GM21390 (cell line): ENCODE measurements around the gene ZNF627.
A peak's percentile ranks its signal among the peaks of the same experiment; 100 is the strongest.
"Not testable (repeated sequence)": the region's sequence is repeated elsewhere in the genome, so short reads cannot be mapped to it uniquely, and the experiment has no call there.

Experiments
- ATAC-seq: cut with Tn5 transposase; IDR thresholded peaks from one replicate; pipeline ENCODE4 v1.9.1; 2021; ENCODE audit not compliant: unreplicated experiment

Gene ZNF627

DNA sequence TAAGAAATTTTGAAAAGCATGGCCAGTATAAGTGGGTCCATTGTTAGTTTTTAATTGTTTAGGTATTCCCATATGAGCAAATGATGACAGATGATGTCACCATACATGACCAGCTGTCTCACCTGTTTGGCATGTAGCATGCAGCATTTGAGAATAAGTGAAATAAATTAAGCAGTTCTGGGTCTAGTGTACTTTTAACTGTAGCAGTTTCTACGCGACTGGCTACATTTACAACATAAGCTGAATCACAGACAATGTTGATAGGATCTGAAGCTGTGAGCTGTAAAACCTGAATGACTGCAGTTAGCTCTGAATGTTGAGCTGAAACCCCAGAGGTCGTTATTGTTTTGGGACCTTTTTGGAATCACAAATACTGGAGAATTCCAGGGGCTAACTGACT lies 25.1 kb downstream of the ZNF627 start:
- not testable (repeated sequence) for ATAC-seq

DNA sequence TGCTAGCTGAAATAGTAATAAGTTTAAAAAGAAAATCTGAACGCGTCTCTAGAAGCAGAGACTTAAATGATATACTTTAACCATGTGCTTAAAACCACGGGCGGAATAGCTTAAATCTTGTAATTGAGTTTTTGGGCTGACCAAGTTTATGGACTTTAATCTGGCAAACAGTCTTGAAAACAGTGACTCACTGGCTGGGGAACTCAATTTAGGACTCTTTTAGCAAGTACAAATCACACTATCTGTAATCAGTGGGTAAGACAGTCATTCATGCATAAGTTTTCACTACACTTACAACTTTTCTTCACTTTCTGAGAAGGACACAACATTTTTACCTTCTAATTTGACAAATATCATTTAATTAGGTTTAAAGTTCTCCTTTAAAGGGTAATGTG lies 26.8 kb downstream of the ZNF627 start:
- no peak for ATAC-seq

DNA sequence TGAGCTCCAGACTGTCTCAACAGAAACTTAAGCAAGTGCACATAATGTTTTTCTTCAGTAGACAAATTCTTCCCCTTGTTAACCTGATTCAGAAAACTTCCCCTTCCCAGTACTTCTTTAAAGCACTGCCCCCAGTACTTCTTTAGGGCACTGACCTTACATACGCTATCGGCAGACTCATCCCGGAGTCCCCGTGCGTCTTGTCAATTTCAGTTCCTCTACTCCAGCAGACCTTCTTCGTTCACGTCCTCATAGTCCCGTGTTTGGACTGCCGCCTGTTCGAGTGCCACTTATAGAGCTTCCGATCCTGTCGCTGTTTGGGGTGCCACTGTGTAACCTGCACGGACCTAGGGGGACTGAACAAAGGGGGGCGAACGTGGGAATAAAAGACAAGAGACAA lies 29.0 kb downstream of the ZNF627 start:
- ATAC-seq, result no peak

DNA sequence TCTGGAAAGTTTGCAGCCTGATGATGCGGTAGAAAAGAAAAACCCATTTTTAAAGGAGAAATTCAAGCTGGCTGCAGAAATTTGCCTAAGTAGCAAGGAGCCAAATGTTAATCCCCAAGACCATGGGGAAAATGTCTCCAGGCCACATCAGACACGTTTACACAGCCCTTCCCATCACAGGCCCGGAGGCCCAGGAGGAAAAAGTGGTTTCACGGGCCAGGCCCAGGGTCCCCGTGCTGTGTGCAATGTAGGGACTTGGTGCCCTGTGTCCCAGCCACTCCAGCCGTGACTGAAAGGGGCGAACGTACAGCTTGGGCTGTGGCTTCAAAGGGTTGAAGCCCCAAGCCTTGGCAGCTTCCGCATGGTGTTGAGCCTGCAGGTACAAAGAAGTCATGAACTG lies 35.9 kb downstream of the ZNF627 start:
- no peak for ATAC-seq

DNA sequence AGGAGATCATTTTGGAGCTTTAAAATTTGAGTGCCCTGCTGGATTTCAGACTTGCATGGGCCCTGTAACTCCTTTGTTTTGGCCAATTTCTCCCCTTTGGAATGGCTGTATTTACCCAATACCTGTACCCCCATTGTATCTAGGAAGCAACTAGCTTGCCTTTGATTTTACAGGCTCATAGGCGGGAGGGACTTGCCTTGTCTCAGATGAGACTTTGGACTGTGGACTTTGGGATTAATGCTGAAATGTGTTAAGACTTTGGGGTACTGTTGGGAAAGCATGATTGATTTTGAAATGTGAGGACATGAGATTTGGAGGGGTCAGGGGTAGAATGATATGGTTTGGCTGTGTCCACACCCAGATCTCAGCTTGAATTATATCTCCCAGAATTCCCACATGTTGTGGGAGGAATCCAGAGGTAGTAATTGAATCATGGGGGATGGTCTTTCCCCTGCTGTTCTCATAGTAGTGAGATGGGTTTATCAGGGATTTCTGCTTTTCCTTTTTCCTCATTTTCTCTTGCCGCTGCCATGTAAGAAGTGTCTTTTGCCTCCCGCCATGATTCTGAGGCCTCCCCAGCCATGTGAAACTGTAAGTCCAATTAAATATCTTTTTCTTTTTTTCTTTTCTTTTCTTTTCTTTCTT lies 36.9 kb downstream of the ZNF627 start:
- ATAC-seq, result not testable (repeated sequence)

DNA sequence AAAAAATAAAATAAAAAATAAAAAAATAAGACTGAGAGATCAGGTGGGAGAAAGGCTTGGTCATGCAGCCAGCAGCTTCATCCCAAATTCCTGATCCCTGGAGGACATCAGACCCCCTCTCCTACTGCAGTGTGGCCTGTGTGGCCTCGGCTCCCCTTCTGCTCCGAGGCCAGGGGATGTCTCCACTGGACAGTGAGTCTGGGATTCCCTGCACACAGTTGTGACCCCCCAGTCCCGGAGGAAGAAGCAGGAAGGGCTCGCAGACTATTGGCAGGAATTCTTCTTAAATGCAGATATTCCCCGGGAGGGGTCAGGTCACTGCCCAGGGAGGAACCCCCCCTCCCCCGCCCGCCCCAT lies 41.9 kb downstream of the ZNF627 start:
- ATAC-seq, result no peak

DNA sequence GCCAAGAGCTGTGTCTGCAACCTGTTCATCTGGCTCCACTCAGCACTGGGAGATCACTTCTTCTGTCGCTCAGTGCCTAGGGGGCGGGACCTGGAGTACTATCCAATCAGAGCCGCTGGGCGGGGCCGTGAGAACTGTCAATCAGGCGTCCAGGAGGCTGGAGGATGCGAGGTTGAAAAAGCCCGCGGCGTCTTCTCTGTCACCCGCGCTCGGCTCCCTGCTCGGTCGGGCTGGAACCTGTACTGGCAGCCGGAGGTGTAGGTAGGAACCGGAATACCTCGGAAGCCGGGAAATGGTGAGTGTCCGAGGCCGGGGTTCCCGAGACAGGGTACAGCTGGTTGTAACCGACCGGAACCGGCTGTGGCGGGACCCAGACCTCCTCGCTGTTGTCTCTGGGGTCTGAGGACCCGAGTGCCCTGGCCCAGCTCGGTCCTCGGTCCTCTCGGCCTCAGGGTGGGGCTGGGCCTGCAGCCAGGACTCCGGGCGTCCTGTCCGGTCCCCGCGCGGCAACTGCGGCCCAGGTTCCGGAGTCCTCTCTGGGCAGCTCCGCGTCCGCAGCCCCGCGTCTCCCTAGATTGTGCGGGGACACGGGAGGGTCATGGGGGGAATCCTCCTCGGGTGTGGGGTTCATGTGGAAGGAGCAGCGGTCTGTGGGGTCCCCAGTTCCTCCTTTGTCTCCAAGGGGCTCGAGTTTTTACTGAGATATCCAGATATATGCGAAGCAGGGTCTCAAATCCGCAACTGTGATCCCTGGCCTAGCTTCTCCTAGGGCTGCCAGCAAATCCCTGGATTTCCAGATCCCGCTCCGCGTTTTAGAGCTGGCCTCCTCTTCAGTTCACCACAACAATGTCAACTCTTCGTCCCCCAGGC lies 42.6 kb downstream of the ZNF627 start:
- ATAC-seq, result peak; percentile 88

DNA sequence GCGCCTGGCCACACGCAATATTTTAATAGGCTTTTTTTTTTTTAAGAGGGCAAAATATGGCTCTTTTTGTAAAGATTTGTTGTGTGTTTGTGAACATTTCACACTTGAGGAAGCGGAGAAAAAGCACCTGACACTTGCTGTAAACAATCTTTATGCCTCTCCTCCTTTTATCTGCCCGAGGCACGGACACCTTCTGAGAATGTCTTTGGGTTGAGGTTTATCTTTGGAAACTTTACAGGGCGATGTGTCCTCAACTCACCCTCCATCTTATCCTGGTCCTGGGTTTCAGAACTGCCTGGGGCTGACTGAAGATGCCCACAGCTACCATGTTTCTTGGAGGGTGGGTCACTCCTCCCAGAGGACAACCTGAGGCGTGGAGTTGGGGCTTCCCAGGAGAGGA lies 44.0 kb downstream of the ZNF627 start:
- ATAC-seq, result no peak

DNA sequence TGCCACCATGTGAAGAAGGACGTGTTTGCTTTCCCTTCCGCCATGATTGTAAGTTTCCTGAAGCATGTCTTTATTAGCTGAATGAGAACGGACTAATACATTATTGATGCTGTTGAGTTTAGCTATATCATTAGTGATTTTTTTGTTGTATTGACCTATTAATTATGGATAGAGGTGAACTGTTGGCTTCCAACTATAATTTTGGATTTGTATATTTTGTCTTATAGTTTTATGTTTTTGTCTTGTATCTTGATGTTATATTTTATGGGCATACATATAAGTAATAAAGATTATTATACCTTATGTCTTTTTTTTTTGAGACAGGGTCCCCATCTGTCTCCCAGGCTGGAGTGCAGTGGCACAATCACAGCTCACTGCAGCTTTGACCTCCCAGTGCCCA lies 45.6 kb downstream of the ZNF627 start:
- ATAC-seq, result no peak

DNA sequence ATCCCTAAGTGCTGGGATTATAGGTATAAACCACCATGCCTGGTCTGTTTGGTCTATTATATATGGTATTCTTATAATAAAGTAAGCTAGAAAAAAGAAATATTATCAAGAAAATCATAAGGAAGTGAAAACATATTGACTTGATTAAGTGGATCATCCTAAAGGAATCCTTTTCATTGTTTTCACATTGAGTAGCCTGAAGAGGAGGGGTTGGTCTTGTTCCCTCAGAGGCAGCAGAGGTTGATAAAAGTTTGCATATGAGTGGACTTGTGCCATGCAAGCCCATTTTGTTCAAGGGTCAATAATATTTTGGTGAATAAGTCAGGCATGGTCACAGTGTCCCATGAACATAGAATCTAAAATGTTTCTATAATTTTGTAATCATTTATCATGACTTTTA lies 52.7 kb downstream of the ZNF627 start:
- no peak for ATAC-seq

DNA sequence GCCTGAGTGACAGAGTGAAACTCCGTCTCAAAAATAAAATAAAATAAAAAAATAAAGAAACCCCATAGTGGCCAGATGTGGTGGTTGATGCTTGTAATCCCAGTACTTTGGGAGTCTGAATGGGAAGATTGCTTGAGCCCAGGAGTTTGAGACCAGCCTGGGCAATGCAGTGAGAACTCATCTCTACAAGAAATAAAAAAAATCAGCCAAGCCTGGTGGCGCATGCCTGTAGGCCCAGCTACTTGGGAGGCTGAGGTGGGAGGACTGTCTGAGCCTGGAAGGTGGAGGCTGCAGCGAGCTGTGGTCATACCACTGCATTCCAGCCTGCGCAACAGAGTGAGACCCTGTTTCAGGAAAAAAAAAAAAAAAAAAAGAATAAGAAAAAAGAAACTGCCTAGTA lies 53.8 kb downstream of the ZNF627 start:
- ATAC-seq, result no peak

DNA sequence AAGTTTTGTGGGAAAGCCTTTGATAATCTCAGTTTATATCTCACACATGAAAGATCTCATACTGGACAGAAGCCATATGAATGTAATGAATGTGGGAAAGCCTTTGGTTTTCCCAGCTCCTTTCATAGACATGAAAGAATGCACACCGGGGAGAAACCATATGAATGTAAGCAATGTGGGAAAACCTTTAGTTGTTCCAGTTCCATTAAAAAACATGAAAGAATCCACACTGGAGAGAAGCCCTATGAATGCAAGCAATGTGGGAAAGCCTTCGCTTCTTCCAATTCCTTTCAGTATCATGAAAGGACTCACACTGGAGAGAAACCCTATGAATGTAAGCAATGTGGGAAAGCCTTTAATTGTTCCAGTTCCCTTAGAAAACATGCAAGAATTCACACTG lies 54.8 kb downstream of the ZNF627 start:
- ATAC-seq, result no peak

DNA sequence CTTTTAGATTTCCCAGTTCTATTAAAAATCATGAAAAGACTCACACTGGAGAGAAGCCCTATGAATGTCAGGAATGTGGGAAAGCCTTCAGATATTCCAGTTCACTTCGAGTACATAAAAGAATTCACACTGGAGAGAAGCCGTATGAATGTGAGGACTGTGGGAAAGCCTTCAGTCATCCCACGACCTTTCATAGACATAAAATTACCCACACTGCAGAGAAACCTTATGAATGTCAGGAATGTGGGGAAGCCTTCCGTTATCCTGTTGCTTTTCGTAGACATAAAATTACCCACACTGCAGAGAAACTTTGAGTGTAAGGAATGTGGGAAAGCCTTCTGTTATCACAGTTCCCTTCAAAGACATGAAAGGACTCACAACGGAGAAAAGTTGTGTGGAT lies 55.2 kb downstream of the ZNF627 start:
- ATAC-seq, result no peak

DNA sequence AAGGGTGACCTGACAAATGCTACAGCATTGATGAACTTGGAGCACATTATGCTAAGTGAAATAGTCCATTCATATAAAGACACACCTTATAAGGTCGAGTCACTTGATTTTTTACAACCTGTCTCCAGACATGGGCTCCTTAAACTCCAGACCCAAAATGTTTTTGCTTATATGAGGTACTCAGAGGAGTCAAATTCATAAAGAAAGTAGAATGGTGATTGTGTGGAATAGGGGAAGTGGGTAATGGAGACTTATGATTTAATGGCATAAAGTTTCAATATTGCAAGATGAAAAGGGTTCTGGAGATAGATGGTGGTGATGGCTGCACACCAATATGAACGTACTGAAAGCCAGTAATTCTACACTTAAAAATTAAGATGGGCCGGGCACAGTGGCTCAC lies 59.3 kb downstream of the ZNF627 start:
- no peak for ATAC-seq

DNA sequence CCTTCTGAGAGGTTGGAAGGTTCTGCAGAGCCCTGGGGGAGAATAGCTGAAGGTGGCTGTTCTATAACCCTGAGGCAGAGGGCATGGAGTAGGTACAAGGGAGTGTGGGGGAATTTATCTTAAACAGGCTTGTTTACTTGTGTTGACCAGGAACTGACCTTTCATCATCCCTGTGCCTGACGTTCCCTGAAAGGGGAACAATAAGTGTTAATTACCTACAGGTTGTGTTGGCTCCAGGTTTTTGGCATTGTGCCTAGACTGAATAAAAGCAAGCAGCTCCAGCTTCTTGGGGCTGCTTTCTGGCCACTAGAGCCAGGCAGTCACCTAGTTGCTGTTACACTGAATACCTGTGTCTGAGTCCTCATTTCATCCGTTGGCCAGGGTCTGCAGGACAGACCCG lies 60.0 kb downstream of the ZNF627 start:
- no peak for ATAC-seq

DNA sequence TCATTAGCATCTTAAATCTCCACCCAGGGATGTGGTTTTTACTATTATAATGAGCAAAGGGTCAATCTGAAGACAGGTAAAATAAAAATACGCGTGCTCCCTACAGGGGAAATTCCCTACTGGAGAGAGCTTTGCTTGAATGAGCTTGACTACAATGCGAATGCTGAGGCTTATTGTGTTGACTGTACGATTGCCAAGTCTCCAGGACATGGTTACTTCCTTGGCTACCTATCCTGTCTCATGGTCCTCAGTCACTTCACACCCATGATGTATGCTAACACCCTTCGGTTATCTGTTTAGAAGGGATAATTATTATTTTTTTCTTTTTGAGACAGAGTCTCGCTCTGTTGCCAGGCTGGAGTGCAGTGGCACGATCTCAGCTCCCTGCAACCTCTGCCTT lies 61.7 kb downstream of the ZNF627 start:
- no peak for ATAC-seq

DNA sequence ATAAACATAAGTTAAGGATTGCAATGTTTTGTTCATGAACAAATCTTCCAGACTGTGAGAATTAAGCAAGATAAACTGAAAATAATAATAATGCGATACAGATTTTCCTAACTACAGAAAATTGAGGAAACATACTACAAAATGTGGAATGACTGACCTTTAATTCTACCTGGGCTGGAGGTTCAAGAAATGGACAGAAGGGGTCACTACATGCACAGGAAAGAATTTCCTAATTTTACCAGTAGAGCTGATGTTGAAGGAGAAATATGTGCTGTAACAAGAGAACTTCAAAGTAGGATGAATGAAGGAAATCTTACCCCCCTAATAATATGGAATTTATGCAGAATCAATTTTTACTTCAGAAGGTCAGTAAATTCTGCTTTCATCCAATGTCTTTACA lies 62.3 kb downstream of the ZNF627 start:
- no peak for ATAC-seq

DNA sequence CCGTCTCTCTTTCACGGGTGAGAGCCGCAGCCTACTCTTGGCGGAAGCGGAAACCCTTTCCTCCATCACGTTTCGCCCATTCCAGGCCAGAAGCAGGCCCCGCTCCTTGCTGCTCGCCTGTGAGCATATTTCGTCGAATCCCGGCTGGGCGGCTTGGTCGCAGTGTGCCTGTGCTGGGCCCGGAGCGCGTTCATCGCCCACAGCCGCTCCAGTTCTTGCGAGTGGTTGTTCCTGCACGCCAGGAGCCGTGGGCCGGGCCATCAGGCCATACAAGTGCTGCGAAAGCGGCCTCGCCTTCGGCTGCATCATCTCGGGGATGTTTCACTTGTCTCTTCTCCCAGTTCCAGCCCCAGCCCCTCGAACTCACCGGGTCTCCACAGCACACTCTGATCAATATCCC lies 65.0 kb downstream of the ZNF627 start:
- ATAC-seq, result no peak

DNA sequence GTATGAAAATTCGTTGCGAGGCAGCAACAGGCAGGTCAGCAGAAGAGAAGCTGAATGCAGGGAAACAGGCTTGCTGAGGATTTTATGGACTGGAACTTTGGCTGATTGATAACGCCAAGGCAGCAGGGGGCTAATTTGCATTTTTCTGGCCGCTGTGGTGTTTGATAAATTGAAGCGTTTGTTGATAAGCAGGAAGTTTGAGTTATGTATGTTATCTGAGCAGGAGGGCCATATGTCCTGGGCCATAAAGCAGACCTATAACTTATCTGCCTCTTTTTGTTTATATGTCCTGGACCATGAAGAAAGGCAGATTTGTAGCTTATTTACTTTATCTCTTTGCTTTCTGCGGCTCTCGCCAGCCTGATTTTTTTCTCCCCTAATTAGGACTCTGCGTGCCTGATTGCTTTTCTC lies 65.9 kb downstream of the ZNF627 start:
- no peak for ATAC-seq
